GM12875 (cell line): ENCODE measurements around the gene ADGRG1.
"Not testable (repeated sequence)": the region's sequence is repeated elsewhere in the genome, so short reads cannot be mapped to it uniquely, and the experiment has no call there.

Experiments used
- H3K4me3 ChIP-seq: one replicate; pipeline ENCODE4 v1.5.1; 2011; ENCODE audit warnings: low read depth, low read length, control low read depth
- TF ChIP-seq, protein P1 (sequence below): IDR thresholded peaks from 2 replicates; pipeline ENCODE4 v1.5.1; 2011; ENCODE audit warnings: low read depth, mild to moderate bottlenecking, control low read depth, inconsistent platforms, low read length, moderate library complexity, borderline replicate concordance; ENCODE audit not compliant: insufficient read depth

ADGRG1 gene

DNA sequence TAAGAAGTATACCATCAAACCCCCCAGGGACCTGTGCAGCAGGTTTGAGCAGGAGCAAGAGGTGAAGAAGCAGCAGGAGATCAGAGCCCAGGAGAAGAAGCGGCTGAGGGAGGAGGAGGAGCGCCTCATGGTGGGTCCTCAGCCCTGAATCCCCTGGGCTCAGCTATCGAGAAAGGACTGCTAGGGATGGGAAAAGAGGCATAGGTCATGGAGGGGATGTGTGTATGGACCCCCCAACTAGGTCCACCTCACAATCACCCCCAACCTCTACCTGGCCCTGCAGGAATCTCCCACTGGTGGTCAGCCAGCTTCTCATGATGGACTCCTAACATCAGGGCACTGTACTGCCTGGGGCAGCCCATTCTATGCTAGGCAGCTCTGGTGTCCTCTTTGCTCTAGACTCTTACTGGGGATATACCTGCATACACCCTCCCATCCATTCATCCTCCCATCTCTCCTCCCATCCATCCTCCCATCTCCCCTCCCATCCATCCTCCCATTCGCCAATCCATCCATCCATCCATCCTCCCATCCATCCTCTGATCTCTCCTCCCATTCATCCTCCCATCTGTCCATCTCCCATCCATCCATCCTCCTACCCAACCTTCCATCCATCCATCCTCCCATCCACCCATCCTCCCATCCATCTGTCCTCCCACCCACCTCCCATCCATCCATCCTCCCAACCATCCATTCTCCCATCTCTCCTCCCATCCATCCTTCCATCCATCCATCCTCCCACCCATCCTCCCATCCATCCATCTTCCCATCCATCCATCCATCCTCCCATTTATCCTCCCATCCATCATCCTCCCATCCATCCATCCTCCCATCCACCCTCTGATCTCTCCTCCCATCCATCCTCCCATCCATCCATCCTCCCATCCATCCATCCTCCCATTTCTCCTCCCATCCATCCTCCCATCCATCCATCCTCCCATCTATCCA lies 76.7 kb downstream of the ADGRG1 start:
- TF ChIP-seq, protein P1, sequence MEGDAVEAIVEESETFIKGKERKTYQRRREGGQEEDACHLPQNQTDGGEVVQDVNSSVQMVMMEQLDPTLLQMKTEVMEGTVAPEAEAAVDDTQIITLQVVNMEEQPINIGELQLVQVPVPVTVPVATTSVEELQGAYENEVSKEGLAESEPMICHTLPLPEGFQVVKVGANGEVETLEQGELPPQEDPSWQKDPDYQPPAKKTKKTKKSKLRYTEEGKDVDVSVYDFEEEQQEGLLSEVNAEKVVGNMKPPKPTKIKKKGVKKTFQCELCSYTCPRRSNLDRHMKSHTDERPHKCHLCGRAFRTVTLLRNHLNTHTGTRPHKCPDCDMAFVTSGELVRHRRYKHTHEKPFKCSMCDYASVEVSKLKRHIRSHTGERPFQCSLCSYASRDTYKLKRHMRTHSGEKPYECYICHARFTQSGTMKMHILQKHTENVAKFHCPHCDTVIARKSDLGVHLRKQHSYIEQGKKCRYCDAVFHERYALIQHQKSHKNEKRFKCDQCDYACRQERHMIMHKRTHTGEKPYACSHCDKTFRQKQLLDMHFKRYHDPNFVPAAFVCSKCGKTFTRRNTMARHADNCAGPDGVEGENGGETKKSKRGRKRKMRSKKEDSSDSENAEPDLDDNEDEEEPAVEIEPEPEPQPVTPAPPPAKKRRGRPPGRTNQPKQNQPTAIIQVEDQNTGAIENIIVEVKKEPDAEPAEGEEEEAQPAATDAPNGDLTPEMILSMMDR, result no peak
- no peak overlapping the region for H3K4me3 ChIP-seq

DNA sequence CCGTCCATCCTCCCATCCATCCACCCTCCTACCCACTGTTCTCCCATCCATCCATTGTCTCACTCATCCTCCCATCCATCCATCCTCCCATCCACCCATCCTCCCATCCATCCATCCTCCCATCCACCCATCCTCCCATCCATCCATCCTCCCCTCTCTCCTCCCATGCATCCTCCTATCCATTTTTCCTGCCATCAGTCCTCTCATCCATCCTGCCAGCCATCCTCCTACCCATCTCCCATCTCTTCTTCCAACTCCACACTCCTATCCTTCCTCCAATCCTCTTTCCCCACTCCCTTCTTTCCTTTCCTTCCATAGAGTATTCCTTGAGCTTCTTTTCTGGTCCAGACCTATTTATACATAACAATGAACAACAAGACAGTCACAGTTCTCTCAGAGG lies 78.3 kb downstream of the ADGRG1 start:
- H3K4me3 ChIP-seq, result no peak overlapping the region
- TF ChIP-seq, protein P1, result no peak

DNA sequence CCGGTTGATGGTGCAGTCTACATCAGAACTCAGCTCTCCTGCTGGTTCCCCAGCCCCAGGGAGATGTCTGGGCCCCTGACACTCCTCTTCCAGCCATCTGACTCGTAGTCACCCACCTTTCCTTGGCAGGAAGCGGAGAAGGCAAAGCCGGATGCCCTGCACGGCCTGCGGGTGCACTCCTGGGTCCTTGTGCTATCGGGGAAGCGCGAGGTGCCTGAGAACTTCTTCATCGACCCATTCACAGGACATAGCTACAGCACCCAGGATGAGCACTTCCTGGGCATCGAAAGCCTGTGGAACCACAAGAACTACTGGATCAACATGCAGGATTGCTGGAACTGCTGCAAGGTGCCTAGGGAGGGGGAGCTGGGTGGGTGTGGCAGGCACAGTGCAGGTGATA lies 78.9 kb downstream of the ADGRG1 start:
- H3K4me3 ChIP-seq, result no peak overlapping the region
- TF ChIP-seq, protein P1, result no peak

DNA sequence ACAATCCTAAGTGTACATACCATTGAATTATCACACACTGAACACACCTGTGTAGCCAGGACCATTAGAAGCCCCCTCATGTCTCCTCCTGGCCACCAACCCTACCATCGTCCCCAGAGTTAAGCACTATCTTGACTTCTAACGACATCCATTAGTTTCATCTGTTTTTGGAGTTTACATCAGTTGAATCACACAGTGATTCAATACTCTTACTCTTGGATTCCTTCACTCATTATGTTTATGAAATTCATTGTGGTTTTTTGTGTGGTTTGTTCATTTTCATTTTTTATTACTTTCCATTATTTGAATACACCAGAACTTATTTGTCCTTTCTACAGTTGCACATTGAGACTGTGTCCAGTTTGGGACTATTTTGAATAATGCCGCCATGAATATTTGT lies 79.7 kb downstream of the ADGRG1 start:
- no peak overlapping the region for H3K4me3 ChIP-seq
- TF ChIP-seq, protein P1, result no peak

DNA sequence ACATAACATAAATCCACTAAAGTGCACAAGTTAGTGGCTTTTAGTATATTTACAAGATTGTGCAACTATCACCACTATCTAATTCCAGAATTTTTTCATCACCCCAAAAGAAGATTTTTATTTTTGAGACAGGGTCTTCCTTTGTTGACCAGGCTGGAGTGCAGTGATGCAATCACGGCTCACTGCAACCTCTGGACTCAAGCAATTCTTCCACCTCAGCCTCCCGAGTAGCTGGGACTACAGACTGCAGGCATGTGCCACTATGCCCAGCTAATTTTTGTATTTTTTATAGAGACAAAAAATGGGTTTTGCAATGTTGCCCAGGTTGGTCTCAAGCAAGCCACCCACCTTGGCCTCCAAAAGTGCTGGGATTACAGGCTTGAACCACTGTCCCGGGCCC lies 81.2 kb downstream of the ADGRG1 start:
- TF ChIP-seq, protein P1, result no peak

DNA sequence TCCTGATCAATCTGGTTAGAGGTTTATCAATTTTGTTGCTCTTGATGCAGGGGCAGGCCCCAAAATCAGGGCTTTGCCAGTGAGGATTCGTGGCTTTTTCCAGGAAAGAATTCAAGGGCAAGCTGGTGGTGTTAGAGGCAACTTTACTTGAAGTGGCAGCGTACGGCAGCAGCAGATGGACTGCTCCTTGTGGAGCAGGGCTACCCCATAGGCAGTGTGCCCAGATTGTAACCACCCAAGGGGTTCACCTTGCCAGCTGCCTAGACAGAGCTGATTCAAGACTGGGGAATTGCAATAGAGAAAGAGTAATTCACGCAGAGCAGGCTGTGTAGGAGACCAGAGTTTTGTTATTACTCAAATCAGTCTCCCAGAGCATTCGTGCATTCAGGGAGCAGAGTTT lies 82.9 kb downstream of the ADGRG1 start:
- TF ChIP-seq, protein P1, result no peak
- no peak overlapping the region for H3K4me3 ChIP-seq

More for the DNA sequence above, 81.2 kb downstream of the ADGRG1 start:
- no peak overlapping the region for H3K4me3 ChIP-seq

DNA sequence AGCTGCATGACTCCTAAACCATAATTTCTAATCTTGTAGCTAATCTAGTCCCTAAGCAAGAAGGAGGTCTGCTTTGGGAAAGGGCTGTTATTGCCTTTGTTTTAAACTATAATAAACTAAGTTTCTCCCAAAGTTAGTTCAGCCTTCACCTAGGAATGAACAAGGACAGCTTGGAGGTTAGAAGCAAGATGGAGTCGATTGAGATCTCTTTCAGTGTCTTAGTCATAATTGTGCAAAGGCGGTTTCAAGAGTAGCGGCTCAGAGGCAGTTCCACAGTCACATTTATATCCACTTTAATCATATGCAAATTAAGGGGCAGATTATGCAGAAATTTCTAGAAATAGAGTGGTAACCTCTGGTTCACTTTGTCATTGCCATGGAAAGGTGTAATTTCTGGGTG lies 83.6 kb downstream of the ADGRG1 start:
- TF ChIP-seq, protein P1, result no peak

DNA sequence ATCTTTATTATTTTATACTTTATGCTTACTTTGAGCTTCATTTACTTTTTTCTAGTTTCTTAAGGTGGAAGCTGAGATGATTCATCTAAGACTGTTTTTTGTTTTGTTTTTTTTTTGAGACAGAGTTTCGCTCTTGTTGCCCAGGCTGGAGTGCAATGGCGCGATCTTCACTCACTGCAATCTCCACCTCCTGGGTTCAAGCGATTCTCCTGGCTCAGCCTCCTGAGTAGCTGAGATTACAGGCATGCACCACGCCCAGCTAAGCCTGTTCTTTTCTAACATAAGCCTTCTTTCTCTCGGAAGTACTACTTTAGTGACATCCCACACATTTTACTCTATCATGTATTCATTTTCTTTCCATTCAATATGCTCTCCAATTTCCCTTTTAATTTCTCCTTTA lies 84.1 kb downstream of the ADGRG1 start:
- H3K4me3 ChIP-seq, result not testable (repeated sequence)

More for the DNA sequence above, 83.6 kb downstream of the ADGRG1 start:
- H3K4me3 ChIP-seq, result no peak overlapping the region
